ENCODE measurements around the gene POU6F2.

Gene POU6F2

DNA sequence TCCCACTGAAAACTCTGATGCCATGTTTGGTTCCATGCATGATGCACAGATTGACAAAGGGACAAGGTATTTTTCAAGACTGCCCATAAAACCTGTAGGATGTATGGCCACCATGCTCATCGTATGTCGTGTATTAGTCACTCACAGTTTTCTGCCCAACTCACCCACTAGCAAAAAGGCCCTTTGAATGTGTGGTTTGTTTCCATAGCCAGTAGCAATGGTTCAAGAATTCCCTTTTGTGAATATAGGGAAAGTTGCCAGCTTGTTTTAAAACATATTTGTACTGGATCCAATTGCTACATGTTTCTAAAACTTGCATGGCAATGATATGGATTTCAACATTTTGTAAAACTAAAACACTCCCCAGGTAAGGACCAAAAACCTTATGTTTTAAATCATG is 307.5 kb downstream of the POU6F2 start:
- Histone ChIP-seq H3K4me2 (ENCODE audit: insufficient read depth, low read length, poor library complexity, severe bottlenecking) (no peak overlapping the region), H3K4me1 (ENCODE audit: control insufficient read depth in 2 of 2, insufficient read depth in 1 of 2, low read depth in 1 of 2, low read length in 2 of 2) (peaks cover 0 to 2% of the 10 kb centered on the region in 2 donors), H4K8ac (ENCODE audit: low read depth, low read length) (no peak overlapping the region), H4K91ac (ENCODE audit: low read depth, low read length, poor library complexity) (no peak overlapping the region), H3K4me3 (ENCODE audit: low read length in 2 of 2) (no peak overlapping the region), H3K36me3 (replicated peaks in 1 of 2; ENCODE audit: control insufficient read depth in 2 of 2, insufficient read depth in 2 of 2, low read length in 2 of 2) (no peaks in the 10 kb centered on the region), H2BK5ac (ENCODE audit: low read length) (no peak overlapping the region), H3K27ac (replicated peaks; ENCODE audit: low read length) (no peak overlapping the region), H2BK15ac (ENCODE audit: low read length) (no peak overlapping the region), H3K18ac (ENCODE audit: low read length) (no peak overlapping the region), H3K79me1 (ENCODE audit: low read depth, low read length) (no peaks in the 10 kb centered on the region), H2BK12ac (ENCODE audit: low read length) (no peak overlapping the region), H2AK5ac (ENCODE audit: low read depth, low read length) (no peak overlapping the region), H2AFZ (ENCODE audit: low read length) (no peak overlapping the region), H3K27me3 (ENCODE audit: control insufficient read depth in 3 of 3, insufficient read depth in 3 of 3, low read depth in 1 of 3, low read length in 3 of 3) (no peaks in the 10 kb centered on the region), H3K14ac (ENCODE audit: low read length) (no peak overlapping the region), H3K9me3 (replicated peaks in 1 of 2; ENCODE audit: control insufficient read depth in 2 of 2, insufficient read depth in 1 of 2, low read depth in 1 of 2, low read length in 2 of 2) (no peaks in the 10 kb centered on the region), H2BK120ac (ENCODE audit: low read depth, low read length) (no peak overlapping the region), H3K9ac (ENCODE audit: low read depth, low read length, poor library complexity) (no peak overlapping the region), H3K4ac (ENCODE audit: low read length) (no peak overlapping the region), H3K23ac (ENCODE audit: low read depth, low read length, poor library complexity) (no peak overlapping the region)
- no peak for DNase-seq (ENCODE audit: low spot score)
- WGBS, 2 donors (ENCODE audit: extremely low coverage in 2 of 2, insufficient read length in 2 of 2, insufficient replicate concordance in 1 of 2): no CpG with 5 or more reads among the region's 2 CpGs

DNA sequence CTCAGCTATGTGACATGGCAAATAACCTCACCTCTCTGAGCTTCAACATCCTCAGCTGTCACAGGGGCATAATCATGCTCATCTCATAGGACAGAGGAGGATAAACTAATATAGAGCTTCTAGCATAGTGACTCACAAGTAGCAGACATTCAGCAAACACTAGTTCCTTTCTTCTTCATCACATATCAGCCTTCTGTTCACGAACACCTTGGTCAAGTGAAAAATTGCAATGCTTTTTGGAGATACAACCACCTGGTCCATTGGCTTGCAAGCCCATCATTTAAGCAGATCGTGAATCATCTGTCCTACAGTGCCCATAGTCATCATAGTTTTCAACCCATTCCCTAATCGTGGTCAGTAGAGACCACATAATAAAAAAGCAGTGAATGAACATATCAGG is 310.6 kb downstream of the POU6F2 start:
- Histone ChIP-seq H3K4me2 (ENCODE audit: insufficient read depth, low read length, poor library complexity, severe bottlenecking) (no peak overlapping the region), H3K36me3 (replicated peaks in 1 of 2; ENCODE audit: control insufficient read depth in 2 of 2, insufficient read depth in 2 of 2, low read length in 2 of 2) (no peaks in the 10 kb centered on the region), H3K23ac (ENCODE audit: low read depth, low read length, poor library complexity) (no peak overlapping the region), H4K91ac (ENCODE audit: low read depth, low read length, poor library complexity) (no peak overlapping the region), H4K8ac (ENCODE audit: low read depth, low read length) (no peak overlapping the region), H3K4me3 (ENCODE audit: low read length in 2 of 2) (no peak overlapping the region), H2AFZ (ENCODE audit: low read length) (no peak overlapping the region), H3K4ac (ENCODE audit: low read length) (no peak overlapping the region), H2AK5ac (ENCODE audit: low read depth, low read length) (no peak overlapping the region), H3K4me1 (ENCODE audit: control insufficient read depth in 2 of 2, insufficient read depth in 1 of 2, low read depth in 1 of 2, low read length in 2 of 2) (peaks cover 6 to 7% of the 10 kb centered on the region in 2 donors), H3K18ac (ENCODE audit: low read length) (no peak overlapping the region), H3K79me1 (ENCODE audit: low read depth, low read length) (no peaks in the 10 kb centered on the region), H3K27me3 (ENCODE audit: control insufficient read depth in 3 of 3, insufficient read depth in 3 of 3, low read depth in 1 of 3, low read length in 3 of 3) (no peaks in the 10 kb centered on the region), H2BK15ac (ENCODE audit: low read length) (no peak overlapping the region), H2BK5ac (ENCODE audit: low read length) (no peak overlapping the region), H3K14ac (ENCODE audit: low read length) (no peak overlapping the region), H2BK12ac (ENCODE audit: low read length) (no peak overlapping the region), H3K27ac (replicated peaks; ENCODE audit: low read length) (no peak overlapping the region), H3K9me3 (replicated peaks in 1 of 2; ENCODE audit: control insufficient read depth in 2 of 2, insufficient read depth in 1 of 2, low read depth in 1 of 2, low read length in 2 of 2) (no peaks in the 10 kb centered on the region), H2BK120ac (ENCODE audit: low read depth, low read length) (no peak overlapping the region), H3K9ac (ENCODE audit: low read depth, low read length, poor library complexity) (no peak overlapping the region)
- WGBS, 2 donors (ENCODE audit: extremely low coverage in 2 of 2, insufficient read length in 2 of 2, insufficient replicate concordance in 1 of 2): no CpG with 5 or more reads among the region's 3 CpGs
- DNase-seq (ENCODE audit: low spot score): no peak

DNA sequence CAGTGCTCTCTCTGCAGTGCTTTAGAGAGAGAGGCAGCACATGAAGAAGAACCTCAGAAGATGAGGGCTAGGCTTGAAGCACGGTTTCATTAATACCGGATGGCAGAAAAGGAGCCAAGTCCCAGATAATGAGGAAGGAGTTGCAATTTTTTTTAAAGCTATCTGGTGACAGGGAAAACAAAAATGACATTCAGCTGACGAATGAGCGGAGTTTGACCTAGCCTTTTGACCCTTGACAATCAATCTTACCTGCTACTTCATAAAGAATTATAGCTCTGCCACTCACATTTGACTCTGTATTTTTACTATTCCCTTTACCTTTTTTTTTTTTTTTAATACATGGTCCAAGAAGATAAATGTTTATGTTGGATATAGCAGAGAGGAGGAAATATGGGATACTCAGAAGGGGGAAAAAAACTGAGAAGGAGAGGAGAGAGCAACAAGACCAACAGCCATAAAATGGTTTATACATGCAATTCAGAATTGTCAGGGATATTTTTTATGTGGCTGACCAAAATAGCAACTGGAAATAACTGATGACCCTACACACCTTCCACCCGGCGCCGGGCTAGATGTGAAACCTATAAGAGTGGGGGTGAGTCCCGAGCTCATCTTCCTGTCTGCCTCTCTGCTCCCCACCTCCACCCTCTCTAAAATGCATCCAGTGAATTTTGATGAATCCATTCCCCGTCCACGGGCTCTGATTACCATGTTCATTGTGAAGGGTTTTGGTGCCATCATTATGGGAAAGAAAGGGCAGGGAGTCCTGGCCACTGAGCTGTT is 314.1 kb downstream of the POU6F2 start:
- Histone ChIP-seq H4K91ac (ENCODE audit: low read depth, low read length, poor library complexity) (no peak overlapping the region), H2BK120ac (ENCODE audit: low read depth, low read length) (no peak overlapping the region), H3K9ac (ENCODE audit: low read depth, low read length, poor library complexity) (no peak overlapping the region), H3K4me1 (ENCODE audit: control insufficient read depth in 2 of 2, insufficient read depth in 1 of 2, low read depth in 1 of 2, low read length in 2 of 2) (peaks cover 6 to 7% of the 10 kb centered on the region in 2 donors), H3K27ac (replicated peaks; ENCODE audit: low read length) (no peak overlapping the region), H2AK5ac (ENCODE audit: low read depth, low read length) (no peak overlapping the region), H3K27me3 (ENCODE audit: control insufficient read depth in 3 of 3, insufficient read depth in 3 of 3, low read depth in 1 of 3, low read length in 3 of 3) (no peaks in the 10 kb centered on the region), H3K4ac (ENCODE audit: low read length) (no peak overlapping the region), H3K9me3 (replicated peaks in 1 of 2; ENCODE audit: control insufficient read depth in 2 of 2, insufficient read depth in 1 of 2, low read depth in 1 of 2, low read length in 2 of 2) (peaks cover 0 to 2% of the 10 kb centered on the region in 2 donors), H2AFZ (ENCODE audit: low read length) (peak overlapping the region; percentile 29), H3K4me2 (ENCODE audit: insufficient read depth, low read length, poor library complexity, severe bottlenecking) (no peak overlapping the region), H2BK5ac (ENCODE audit: low read length) (no peak overlapping the region), H4K8ac (ENCODE audit: low read depth, low read length) (no peak overlapping the region), H3K36me3 (replicated peaks in 1 of 2; ENCODE audit: control insufficient read depth in 2 of 2, insufficient read depth in 2 of 2, low read length in 2 of 2) (no peaks in the 10 kb centered on the region), H3K4me3 (ENCODE audit: low read length in 2 of 2) (no peak overlapping the region), H2BK15ac (ENCODE audit: low read length) (no peak overlapping the region), H3K14ac (ENCODE audit: low read length) (no peak overlapping the region), H3K18ac (ENCODE audit: low read length) (no peak overlapping the region), H2BK12ac (ENCODE audit: low read length) (no peak overlapping the region), H3K79me1 (ENCODE audit: low read depth, low read length) (no peaks in the 10 kb centered on the region), H3K23ac (ENCODE audit: low read depth, low read length, poor library complexity) (no peak overlapping the region)
- no peak for DNase-seq (ENCODE audit: low spot score)
- WGBS, 2 donors (ENCODE audit: extremely low coverage in 2 of 2, insufficient read length in 2 of 2, insufficient replicate concordance in 1 of 2): no CpG with 5 or more reads among the region's 10 CpGs

DNA sequence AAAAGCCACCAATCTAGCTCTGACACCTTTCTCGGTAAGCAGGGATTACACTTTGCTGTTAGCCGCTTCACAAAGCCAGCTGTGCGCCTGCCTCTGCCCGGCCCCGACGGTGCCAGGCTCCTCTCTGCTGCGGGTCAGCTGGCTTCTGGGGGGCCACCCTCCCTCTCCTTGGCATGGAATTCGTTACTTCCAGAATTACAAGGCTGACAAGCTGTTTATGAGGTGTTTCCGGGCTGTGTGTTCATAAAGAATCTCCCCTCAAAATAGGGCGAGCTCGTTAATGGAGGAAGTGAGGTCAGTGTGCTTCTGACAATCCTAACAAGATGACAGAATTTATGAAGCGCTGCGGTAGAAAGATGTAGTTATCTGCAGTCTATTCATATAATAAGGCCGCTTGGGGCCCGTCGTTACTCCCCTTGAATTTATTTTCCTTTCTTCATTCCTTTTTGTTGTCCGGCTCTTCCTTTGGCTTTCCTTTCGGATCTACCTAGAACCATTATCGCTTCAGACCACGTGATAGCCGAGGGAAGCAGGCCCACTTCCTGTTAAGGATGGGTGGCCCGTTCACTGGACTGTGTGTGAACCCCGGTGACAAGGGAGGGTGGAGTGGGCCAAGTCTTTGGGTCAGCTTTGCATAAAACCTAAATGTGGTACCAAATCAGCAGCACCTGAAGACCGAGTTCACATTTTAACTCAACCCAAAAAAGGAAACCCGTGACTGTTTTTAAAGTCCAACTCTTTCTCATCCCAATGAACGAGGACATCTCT is 315.5 kb downstream of the POU6F2 start:
- H3K27ac ChIP-seq (replicated peaks; ENCODE audit: low read length): no peak overlapping the region
- no peak overlapping the region for H3K4me3 ChIP-seq (ENCODE audit: low read length in 2 of 2)
- H3K18ac ChIP-seq (ENCODE audit: low read length): peak overlapping the region; percentile 78
- H3K23ac ChIP-seq (ENCODE audit: low read depth, low read length, poor library complexity): no peak overlapping the region
- no peak overlapping the region for H3K4me2 ChIP-seq (ENCODE audit: insufficient read depth, low read length, poor library complexity, severe bottlenecking)
- no peaks in the 10 kb centered on the region for H3K36me3 ChIP-seq (replicated peaks in 1 of 2; ENCODE audit: control insufficient read depth in 2 of 2, insufficient read depth in 2 of 2, low read length in 2 of 2)
- H2AK5ac ChIP-seq (ENCODE audit: low read depth, low read length): no peak overlapping the region
- peak overlapping the region; percentile 80 for H2BK12ac ChIP-seq (ENCODE audit: low read length)
- H4K91ac ChIP-seq (ENCODE audit: low read depth, low read length, poor library complexity): no peak overlapping the region
- no peaks in the 10 kb centered on the region for H3K79me1 ChIP-seq (ENCODE audit: low read depth, low read length)
- no peak overlapping the region for H3K9ac ChIP-seq (ENCODE audit: low read depth, low read length, poor library complexity)
- H3K27me3 ChIP-seq (ENCODE audit: control insufficient read depth in 3 of 3, insufficient read depth in 3 of 3, low read depth in 1 of 3, low read length in 3 of 3): no peaks in the 10 kb centered on the region
- H2BK5ac ChIP-seq (ENCODE audit: low read length): no peak overlapping the region
- no CpG with 5 or more reads among the region's 26 CpGs for WGBS, 2 donors (ENCODE audit: extremely low coverage in 2 of 2, insufficient read length in 2 of 2, insufficient replicate concordance in 1 of 2)
- H3K14ac ChIP-seq (ENCODE audit: low read length): no peak overlapping the region
- no peak overlapping the region for H2BK15ac ChIP-seq (ENCODE audit: low read length)
- no peak for DNase-seq (ENCODE audit: low spot score)
- no peak overlapping the region for H2BK120ac ChIP-seq (ENCODE audit: low read depth, low read length)
- no peak overlapping the region for H3K4ac ChIP-seq (ENCODE audit: low read length)
- no peak overlapping the region for H4K8ac ChIP-seq (ENCODE audit: low read depth, low read length)
- H2AFZ ChIP-seq (ENCODE audit: low read length): no peak overlapping the region
- H3K4me1 ChIP-seq (ENCODE audit: control insufficient read depth in 2 of 2, insufficient read depth in 1 of 2, low read depth in 1 of 2, low read length in 2 of 2): peaks cover 6 to 7% of the 10 kb centered on the region in 2 donors
- peaks cover 0 to 2% of the 10 kb centered on the region in 2 donors for H3K9me3 ChIP-seq (replicated peaks in 1 of 2; ENCODE audit: control insufficient read depth in 2 of 2, insufficient read depth in 1 of 2, low read depth in 1 of 2, low read length in 2 of 2)

Measured in neuronal stem cell (in vitro differentiated cells).